GM19240 (cell line): Measurements from ENCODE around the gene FILIP1L.

Experiments
- DNase-seq: peaks from one replicate; pipeline ENCODE4 v3.0.0; 2011; ENCODE audit warnings: low spot score; ENCODE audit not compliant: insufficient read length

The FILIP1L gene

DNA sequence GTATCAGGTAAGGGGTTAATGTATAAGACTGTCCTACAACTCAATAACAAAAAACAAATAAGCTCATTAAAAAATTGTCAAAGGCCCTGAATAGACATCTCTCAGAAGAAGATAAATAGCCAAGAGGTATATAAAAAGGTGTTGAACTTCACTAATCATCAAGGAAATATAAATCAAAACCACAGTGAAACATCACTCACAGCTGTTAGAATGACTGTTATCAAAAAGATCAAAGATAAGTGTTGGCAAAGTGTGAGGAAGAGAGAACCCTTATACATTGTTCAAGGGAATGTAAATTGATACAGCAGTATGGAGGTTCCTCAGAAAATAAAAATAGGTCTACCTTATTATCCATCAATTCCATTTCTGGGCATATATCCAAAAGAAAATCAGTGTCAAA, 95.5 kb downstream of the FILIP1L start:
- DNase-seq: no peak

GRCh38 chr3:100010087-100010417, 104.2 kb downstream of the FILIP1L start:
- no peak for DNase-seq

DNA sequence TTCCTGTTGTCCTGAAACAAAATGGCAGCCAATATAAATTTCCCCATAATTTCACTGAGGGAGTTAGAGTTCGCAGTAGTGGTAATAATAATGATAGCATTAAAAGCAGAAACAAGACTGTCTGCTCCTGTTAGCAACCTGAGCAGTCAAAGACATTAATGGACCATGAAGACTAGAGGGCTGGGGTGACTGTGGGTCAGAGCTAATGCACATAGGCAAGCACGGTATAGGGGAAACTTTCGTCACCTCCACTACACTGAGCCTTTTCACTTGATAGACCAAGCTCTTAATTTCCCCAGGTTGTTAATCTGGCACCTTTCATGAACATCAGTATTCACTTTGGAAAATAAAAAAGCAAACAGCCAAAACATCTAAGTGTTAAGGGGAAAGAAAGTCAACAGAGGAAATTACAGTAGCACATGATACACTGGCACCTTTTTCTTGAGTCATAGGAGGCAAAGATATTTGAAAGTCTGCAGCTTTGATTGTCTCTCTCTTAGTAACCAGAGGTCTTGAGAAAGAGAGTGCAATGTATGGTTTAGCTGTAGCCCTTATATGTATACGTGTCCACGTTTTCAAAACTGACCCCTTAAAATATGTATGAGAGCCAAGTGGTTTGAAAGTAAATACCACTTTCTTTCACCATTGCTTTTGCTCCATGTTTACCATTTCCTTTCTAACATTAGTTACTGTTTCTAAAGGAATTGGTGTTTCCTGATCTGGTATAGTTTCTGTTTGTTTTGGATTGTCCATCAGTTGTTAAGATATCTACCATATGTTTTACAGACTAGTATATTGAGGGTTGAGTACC, 104.8 kb downstream of the FILIP1L start:
- no peak for DNase-seq

DNA sequence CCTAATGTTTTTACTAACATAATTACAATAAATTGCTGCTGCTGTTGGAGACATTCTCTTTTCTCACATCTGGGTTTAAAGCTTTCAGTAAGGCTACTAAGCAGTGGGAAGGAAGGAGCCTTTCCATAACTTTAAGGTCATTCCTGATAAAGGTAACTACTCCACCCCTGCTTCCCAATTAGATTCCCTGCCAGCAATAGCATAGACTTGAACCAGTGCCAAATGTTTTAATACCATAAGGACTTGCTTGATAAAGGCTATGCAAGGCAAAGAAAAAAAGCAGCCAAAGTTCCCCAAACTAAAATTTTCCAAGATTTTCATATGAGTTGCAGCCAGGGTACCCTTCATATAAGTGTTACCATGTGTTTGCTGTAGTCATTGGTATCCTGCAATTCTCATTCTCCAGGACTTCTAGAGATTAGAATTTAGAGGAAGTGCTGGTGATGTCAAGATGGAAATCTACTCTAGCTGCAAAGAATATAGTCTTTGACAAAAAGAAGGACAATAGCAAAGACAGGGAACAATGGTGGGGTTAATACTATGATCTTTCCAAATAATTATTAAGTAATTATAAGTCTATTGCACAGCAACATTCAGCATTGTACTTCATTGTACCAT, 106.1 kb downstream of the FILIP1L start:
- no peak for DNase-seq

- no peak for DNase-seq
These were observed 107.0 kb downstream of the FILIP1L start for GRCh38 chr3:100007313-100007712.

GRCh38 chr3:100006570-100007271, 107.6 kb downstream of the FILIP1L start:
- DNase-seq: no peak

DNA sequence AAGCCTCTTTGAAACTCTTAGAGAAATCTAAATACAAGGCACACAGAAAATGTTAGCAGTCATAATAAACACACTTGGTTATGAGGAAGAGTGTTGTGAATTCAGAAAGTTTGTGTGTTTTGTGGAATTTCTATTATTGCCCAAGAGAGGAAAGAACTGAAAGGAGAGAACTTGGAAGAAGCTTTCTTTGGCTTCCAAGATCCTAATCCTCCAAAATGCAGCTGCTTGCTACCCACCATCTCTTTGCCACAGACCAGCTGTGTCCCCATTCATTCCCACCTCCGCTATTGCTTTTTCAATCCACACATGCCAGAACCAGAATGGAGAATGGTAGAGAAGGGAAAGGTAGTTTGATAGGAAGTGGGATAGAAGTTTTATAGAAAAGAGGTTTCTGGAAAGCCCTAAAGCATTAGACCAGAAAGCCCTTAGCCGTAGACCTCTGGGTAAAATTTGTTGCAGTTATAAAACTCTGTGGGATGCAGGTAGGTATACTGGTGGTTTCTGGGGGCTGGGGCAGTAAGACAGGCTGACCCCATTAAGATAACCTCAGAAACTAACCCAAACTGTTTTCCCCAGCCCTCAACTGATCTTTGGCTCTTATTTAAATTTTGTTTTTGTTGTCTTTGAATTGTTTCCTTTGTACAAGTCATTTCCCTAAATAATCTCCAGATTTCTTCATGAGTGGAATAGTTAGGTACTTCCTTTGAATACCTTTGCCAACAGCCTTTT, 108.5 kb downstream of the FILIP1L start:
- no peak for DNase-seq

DNA sequence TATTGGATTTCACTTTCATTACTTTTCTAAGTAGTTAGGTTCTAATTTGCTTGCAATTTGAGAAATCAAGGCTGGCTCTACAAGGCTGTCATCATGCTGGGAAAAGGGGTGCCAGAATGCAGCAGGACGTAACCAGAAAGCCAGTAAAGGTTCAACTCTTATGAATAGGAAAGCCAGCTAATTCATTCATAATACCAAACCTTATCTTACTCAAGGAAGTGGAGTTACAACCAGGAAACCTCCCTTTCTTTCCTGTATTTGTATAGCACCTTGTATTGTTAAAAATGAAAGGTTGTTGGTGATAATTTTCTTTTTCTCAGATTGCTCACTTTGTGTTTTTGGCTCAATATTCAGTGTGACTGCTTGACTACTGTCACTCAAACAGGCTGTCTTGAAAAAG, 109.4 kb downstream of the FILIP1L start:
- DNase-seq: no peak

DNA sequence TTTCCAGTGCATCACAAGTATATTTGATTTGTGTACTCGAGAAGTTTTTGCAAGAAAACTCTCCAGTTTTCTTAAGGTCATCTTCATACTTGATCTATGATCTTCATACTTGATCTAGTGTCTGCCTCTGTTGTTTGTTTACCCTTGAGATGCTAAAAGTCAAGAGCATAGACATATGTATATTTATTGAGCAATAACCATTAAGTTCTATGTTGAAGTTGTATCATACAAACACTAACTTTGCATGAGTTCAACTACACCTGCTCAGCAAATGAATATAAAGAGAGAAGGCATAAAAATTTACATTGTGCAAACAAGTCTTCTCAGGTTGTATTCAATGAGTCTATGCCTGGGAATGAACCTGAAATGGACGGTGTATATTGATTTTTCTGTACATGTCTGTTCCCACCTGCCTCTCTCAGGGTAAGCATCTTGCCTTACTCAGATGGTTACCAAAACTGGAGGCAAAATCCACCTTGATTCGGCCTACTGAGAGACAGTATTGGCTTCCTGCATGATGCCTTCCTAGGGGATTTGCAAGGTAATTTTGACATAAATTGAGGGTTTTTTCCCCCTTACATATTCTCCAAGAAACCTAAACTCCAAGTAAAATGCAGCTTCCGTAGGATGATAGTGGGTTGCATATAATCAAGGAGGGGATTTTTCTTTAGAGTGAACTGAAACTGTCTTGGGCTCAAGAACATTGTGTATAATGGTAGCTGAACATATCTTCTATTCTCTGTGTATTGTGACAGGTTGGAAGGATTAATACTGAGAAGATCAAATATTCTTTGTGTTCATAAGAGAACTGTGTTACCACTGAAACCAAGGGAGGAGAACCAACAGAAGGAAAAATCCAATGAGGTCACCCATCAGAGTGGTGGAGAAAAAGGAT, 110.4 kb downstream of the FILIP1L start:
- no peak for DNase-seq

GRCh38 chr3:100002599-100003350, 111.5 kb downstream of the FILIP1L start:
- no peak for DNase-seq

DNA sequence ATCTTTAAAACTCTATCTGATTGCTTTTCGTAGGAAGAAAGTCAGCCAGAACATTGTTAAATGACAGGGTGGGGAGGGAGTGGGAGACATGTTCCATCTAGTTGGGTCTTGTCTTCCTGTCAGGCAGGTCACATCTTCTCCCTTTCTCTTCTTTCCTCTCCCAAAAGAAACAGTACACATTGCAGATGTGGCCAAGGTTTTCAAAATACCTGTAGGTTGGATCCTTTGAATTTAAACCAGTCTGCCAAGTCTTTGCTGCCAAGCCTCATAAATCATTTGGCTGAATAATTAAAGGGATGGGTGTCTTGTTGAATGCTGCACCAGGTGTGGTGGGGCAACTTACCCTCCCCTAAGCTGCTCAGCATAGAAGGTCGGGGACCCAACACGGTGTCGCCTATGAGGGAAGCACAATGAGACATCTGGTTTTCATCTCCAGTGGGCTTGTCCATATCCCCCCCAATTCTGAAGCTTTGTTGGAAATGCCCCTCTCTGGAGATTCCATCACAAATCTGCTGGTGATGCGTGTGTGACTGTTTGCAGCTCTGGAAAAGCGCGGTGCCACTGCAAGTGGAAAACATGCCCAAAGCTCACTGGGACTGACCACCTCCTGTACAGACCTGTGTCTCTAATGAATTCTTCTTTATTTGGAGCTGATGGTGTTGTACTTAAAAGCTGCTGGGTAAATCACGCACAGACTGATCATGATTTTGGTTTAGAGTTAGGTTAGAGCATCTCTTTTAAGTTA, 112.6 kb downstream of the FILIP1L start:
- DNase-seq: no peak

DNA sequence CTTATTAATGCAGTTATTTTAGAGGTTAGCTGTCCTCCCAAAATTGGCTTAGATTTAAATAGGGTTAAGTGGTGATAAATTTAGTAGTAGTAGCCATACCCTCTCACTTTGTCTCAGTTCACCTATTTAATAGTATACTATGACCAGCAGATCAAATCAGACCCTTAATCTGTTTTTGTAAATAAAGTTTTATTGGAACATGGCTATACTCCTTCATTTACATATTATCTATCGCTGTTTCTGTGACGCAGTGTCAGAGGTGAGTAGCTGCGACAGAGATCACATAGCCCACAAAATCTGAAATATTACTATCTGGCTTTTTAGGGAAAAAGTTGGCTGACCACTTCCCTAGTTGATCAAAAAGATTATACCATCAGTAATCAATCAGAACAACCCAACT, 113.2 kb downstream of the FILIP1L start:
- DNase-seq: no peak

DNA sequence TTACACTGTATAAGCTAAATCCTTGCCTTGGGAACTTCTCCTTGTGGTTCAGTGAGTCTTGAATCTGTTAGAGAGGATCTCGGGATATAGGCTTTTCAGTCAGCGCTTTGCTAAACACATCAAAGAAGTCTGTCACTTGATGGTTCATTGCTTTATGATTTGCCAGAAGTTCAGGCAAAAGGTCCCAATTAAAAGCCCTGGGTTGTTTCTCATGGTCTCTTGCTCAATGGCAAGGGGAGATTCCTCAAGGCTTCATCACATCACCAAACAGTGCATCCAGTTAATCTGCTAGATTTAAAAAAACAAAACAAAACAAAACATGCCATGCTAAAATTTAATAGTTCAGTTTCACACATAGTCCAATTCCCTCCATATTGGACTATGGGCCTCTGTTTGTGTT, 114.8 kb downstream of the FILIP1L start:
- DNase-seq: no peak

DNA sequence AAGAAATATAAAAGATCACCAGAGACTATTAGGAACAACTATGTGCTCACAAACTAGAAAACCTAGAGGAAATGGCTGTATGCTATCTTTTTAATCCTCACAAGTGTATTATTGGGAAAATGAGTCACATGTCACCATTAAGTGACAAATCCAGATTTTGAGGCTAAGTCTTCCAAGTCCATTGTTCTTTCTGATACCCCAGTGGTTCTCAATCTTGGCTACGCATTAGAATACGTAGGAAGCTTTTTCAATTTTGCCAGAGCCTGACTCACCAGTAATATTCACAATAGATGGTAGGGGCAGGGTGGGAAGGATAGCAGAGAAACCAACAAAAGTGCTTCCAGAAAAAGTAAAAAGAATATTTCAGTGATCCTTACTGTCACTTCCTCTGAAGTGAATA, 117.0 kb downstream of the FILIP1L start:
- DNase-seq: no peak

DNA sequence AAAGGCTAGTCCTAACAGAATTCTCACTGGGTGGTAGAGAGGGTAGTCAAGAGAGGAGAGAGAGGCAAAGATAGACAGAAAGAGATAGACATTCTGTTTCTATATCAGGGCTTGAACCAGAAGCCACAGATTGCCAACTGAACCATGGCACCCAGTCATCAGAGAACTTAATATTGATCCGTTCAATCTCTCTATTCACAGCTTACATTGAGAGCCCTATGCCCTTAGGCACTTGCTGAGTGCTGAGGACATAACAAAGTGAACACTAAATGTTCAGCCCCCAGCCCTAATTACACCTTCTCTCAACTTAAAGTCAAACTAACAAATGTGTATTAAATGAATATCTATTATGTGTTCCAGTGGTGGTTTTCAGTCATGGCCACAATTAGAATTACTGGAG, 124.1 kb downstream of the FILIP1L start:
- no peak for DNase-seq

DNA sequence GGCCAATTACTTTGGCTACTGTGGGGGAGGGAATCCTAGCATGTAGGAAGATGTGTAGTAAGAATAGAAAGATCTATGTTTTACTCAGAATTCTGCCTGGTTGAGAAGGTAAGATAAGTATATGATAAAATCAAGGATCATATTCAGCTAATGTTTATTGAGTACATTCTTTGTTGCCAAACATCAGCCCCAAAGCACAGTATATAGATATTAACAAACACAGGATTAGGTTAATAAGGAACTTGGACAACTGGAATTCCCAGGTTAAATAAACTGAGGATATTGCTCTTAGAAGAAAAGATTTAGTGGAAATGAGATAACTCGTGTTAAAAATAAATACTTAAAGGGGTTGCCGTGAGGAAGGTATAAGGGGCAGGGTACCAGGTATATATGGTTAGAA, 129.6 kb downstream of the FILIP1L start:
- no peak for DNase-seq

GRCh38 chr3:99984139-99984538, 130.2 kb downstream of the FILIP1L start:
- DNase-seq: no peak

- DNase-seq: no peak
These were observed 131.7 kb downstream of the FILIP1L start for GRCh38 chr3:99982650-99983049.

DNA sequence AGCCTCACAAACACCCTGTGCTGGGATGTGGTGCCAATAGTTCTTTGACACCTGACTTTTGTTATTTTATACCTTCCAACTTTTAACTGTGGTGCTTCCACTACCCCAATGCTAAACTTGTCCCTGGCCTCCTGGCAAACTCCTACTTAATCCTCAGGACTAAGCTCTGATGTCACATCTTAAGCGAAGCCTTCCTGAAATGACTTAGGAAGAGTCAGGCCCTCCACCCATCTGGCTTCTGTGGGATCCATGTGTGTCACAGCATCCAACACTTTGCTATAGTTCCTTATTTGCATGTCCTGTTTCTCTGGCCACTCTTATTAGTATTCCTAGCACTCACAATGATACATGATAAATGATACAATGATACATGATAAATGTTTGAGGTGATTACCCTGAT, 133.2 kb downstream of the FILIP1L start:
- DNase-seq: no peak

GRCh38 chr3:99980606-99981005, 133.7 kb downstream of the FILIP1L start:
- no peak for DNase-seq
